MCF 10A (cell line): ENCODE measurements around the gene DOCK8. TPM values are rescaled to one million over a fixed set of nuclear protein-coding genes. Genes with fewer than 3 reads are reported as not detected.

Experiments
- BruUV-seq: library from RNA; stranded (reverse); fragments of 400-500 nt; replicated peaks from 2 replicates; lab custom pipeline; 2021; lab: Mats Ljungman, UMichigan
- CTCF ChIA-PET: fragments of 300-600 bp; sonication (Branson Sonifier 250); formaldehyde crosslinking; extraction: SDS; loops from one replicate; lab custom pipeline; 2021; ENCODE audit warnings: antibody characterized with exemption, inconsistent platforms; lab: Yijun Ruan, JAX
- POLR2A ChIA-PET: fragments of 300-600, 350-650 bp; sonication (Branson Sonifier 250); formaldehyde crosslinking; extraction: SDS; loops from one replicate; lab custom pipeline; 2020; ENCODE audit warnings: antibody characterized with exemption, inconsistent platforms; lab: Yijun Ruan, JAX
- DNase-seq: peaks from one replicate; pipeline ENCODE4 v3.0.0-alpha.2; 2018; ENCODE audit not compliant: unreplicated experiment
- H3K27ac Mint-ChIP-seq: one replicate; pipeline ENCODE4 v1.8.0; 2022; ENCODE audit warnings: mild to moderate bottlenecking, low read depth, mixed read lengths; ENCODE audit not compliant: unreplicated experiment
- H3K27me3 Mint-ChIP-seq: one replicate; pipeline ENCODE4 v1.8.0; 2022; ENCODE audit warnings: mixed read lengths; ENCODE audit not compliant: insufficient read depth, unreplicated experiment
- H3K36me3 Mint-ChIP-seq: one replicate; pipeline ENCODE4 v1.8.0; 2022; ENCODE audit warnings: mild to moderate bottlenecking, moderate library complexity, mixed read lengths; ENCODE audit not compliant: insufficient read depth, unreplicated experiment
- H3K4me1 Mint-ChIP-seq: one replicate; pipeline ENCODE4 v1.8.0; 2022; ENCODE audit warnings: mixed read lengths; ENCODE audit not compliant: insufficient read depth, unreplicated experiment
- H3K4me3 Mint-ChIP-seq: one replicate; pipeline ENCODE4 v1.8.0; 2022; ENCODE audit warnings: mild to moderate bottlenecking, moderate library complexity, mixed read lengths; ENCODE audit not compliant: unreplicated experiment
- H3K9me3 Mint-ChIP-seq: one replicate; pipeline ENCODE4 v1.8.0; 2022; ENCODE audit warnings: mixed read lengths; ENCODE audit not compliant: unreplicated experiment
- CTCF ChIP-seq: fragments of 200-600 bp; IDR thresholded peaks from one replicate; pipeline ENCODE4 v1.8.0; 2022; ENCODE audit warnings: antibody characterized with exemption, mild to moderate bottlenecking; ENCODE audit not compliant: unreplicated experiment
- intact Hi-C: fragments of 100-400 bp; cut with micrococcal nuclease; formaldehyde crosslinking; loops from 2 replicates; pipeline ENCODE4 v1.14.1; 2022
- total RNA-seq: library from RNA; stranded (reverse); gene quantifications from 2 replicates; pipeline ENCODE4 v1.2.3, GENCODE V29; 2022

The DOCK8 gene
- total RNA-seq, 1 experiment from 2014 or later = 5.2 TPM

GRCh38 chr9:504921-505740 lies 290.5 kb downstream of the DOCK8 start:
- Mint-ChIP-seq H3K36me3 (peaks cover 19% of the 10 kb centered on the region), H3K27me3 (no peaks in the 10 kb centered on the region), H3K4me1 (peaks cover 21% of the 10 kb centered on the region), H3K27ac (no peak overlapping the region), H3K4me3 (peak overlapping the region; percentile 82), H3K9me3 (no peaks in the 10 kb centered on the region)
- intact Hi-C loops = loop anchor here (1.0 to 2.0 kb wide), 4 partner anchors 58 to 119 kb away; no protein-coding TSS in a partner anchor
- BruUV-seq = no TSS peak
- ChIA-PET POLR2A (interaction anchor here (0.6 to 4.7 kb wide), 38 partner anchors 10 to 515 kb away, joined by 3 to 70 read pairs (median 4); no protein-coding TSS in a partner anchor), CTCF (interaction anchor here (0.6 to 1.2 kb wide), 5 partner anchors 25 to 1161 kb away, joined by 3 to 5 read pairs (median 3); no protein-coding TSS in a partner anchor)
- peak; percentile 37 for DNase-seq
- no peak for TF ChIP-seq CTCF

GRCh38 chr9:505741-506059 lies 291.0 kb downstream of the DOCK8 start:
- Mint-ChIP-seq H3K9me3 (no peaks in the 10 kb centered on the region), H3K4me1 (peaks cover 23% of the 10 kb centered on the region), H3K27ac (no peak overlapping the region), H3K27me3 (no peaks in the 10 kb centered on the region), H3K36me3 (peaks cover 25% of the 10 kb centered on the region), H3K4me3 (peak overlapping the region; percentile 82)
- no TSS peak for BruUV-seq
- ChIA-PET POLR2A (interaction anchor here (0.6 to 4.7 kb wide), 18 partner anchors 12 to 514 kb away, joined by 3 to 70 read pairs (median 3); no protein-coding TSS in a partner anchor), CTCF (interaction anchor here (0.6 to 1.2 kb wide), 4 partner anchors 25 to 1160 kb away, joined by 3 to 5 read pairs (median 3); no protein-coding TSS in a partner anchor)
- DNase-seq = no peak
- no peak for TF ChIP-seq CTCF
- intact Hi-C loops = loop anchor here (2.0 kb wide), 3 partner anchors 59 to 99 kb away; no protein-coding TSS in a partner anchor

GRCh38 chr9:506281-506680 lies 291.6 kb downstream of the DOCK8 start:
- CTCF ChIA-PET = interaction anchor here (0.6 to 1.2 kb wide), 4 partner anchors 11 to 1160 kb away, joined by 3 read pairs; no protein-coding TSS in a partner anchor
- peaks cover 29% of the 10 kb centered on the region for H3K4me1 Mint-ChIP-seq

More at GRCh38 chr9:506281-506680, 291.6 kb downstream of the DOCK8 start:
- POLR2A ChIA-PET = interaction anchor here (0.7 to 4.7 kb wide), 15 partner anchors 11 to 89 kb away, joined by 3 to 70 read pairs (median 4); no protein-coding TSS in a partner anchor
- H3K9me3 Mint-ChIP-seq = no peaks in the 10 kb centered on the region
- no peak for TF ChIP-seq CTCF
- DNase-seq = no peak
- H3K36me3 Mint-ChIP-seq = peaks cover 31% of the 10 kb centered on the region
- TSS peak; percentile 41 for BruUV-seq
- peak overlapping the region; percentile 82 for H3K4me3 Mint-ChIP-seq
- intact Hi-C loops = no loop called here
- H3K27ac Mint-ChIP-seq = peak overlapping the region; percentile 10
- H3K27me3 Mint-ChIP-seq = no peaks in the 10 kb centered on the region
